Measurements from ENCODE around the gene HDGFL2.

The HDGFL2 gene

GRCh38 chr19:4496304-4496703 lies 24.2 kb downstream of the HDGFL2 start:
- in situ Hi-C loops (cut with MboI; ENCODE audit: low sequenced_read_pairs) = no loop called here

GRCh38 chr19:4497770-4498389 lies 25.8 kb downstream of the HDGFL2 start:
- in situ Hi-C loops (cut with MboI; ENCODE audit: low sequenced_read_pairs) = no loop called here

- in situ Hi-C loops (cut with MboI; ENCODE audit: low sequenced_read_pairs) = no loop called here
Observed at GRCh38 chr19:4498694-4499093, 26.6 kb downstream of the HDGFL2 start.

- in situ Hi-C loops (cut with MboI; ENCODE audit: low sequenced_read_pairs) = no loop called here
Observed at GRCh38 chr19:4499318-4499717, 27.2 kb downstream of the HDGFL2 start.

GRCh38 chr19:4499855-4500254 lies 27.8 kb downstream of the HDGFL2 start:
- in situ Hi-C loops (cut with MboI; ENCODE audit: low sequenced_read_pairs) = no loop called here

GRCh38 chr19:4500841-4501591 lies 28.9 kb downstream of the HDGFL2 start:
- in situ Hi-C loops (cut with MboI; ENCODE audit: low sequenced_read_pairs) = no loop called here

GRCh38 chr19:4501691-4502090 lies 29.6 kb downstream of the HDGFL2 start:
- in situ Hi-C loops (cut with MboI; ENCODE audit: low sequenced_read_pairs) = no loop called here

- in situ Hi-C loops (cut with MboI; ENCODE audit: low sequenced_read_pairs) = no loop called here
Observed at GRCh38 chr19:4502282-4503131, 30.4 kb downstream of the HDGFL2 start.

GRCh38 chr19:4503132-4503824 lies 31.2 kb downstream of the HDGFL2 start:
- in situ Hi-C loops (cut with MboI; ENCODE audit: low sequenced_read_pairs) = no loop called here

- in situ Hi-C loops (cut with MboI; ENCODE audit: low sequenced_read_pairs) = no loop called here
Observed at GRCh38 chr19:4503825-4504170, 31.7 kb downstream of the HDGFL2 start.

- in situ Hi-C loops (cut with MboI; ENCODE audit: low sequenced_read_pairs) = no loop called here
Observed at GRCh38 chr19:4504297-4504701, 32.2 kb downstream of the HDGFL2 start.

GRCh38 chr19:4504891-4505569 lies 32.9 kb downstream of the HDGFL2 start:
- in situ Hi-C loops (cut with MboI; ENCODE audit: low sequenced_read_pairs) = no loop called here

GRCh38 chr19:4505570-4506448 lies 33.7 kb downstream of the HDGFL2 start:
- in situ Hi-C loops (cut with MboI; ENCODE audit: low sequenced_read_pairs) = no loop called here

- in situ Hi-C loops (cut with MboI; ENCODE audit: low sequenced_read_pairs) = no loop called here
Observed at GRCh38 chr19:4506449-4507149, 34.5 kb downstream of the HDGFL2 start.

- in situ Hi-C loops (cut with MboI; ENCODE audit: low sequenced_read_pairs) = no loop called here
Observed at GRCh38 chr19:4507150-4507452, 35.0 kb downstream of the HDGFL2 start.

GRCh38 chr19:4507804-4508203 lies 35.7 kb downstream of the HDGFL2 start:
- in situ Hi-C loops (cut with MboI; ENCODE audit: low sequenced_read_pairs) = no loop called here

GRCh38 chr19:4508698-4509097 lies 36.6 kb downstream of the HDGFL2 start:
- in situ Hi-C loops (cut with MboI; ENCODE audit: low sequenced_read_pairs) = no loop called here

GRCh38 chr19:4510435-4511255 lies 38.5 kb downstream of the HDGFL2 start:
- in situ Hi-C loops (cut with MboI; ENCODE audit: low sequenced_read_pairs) = no loop called here
